Esophagus muscularis mucosa (tissue), 4 donors: ENCODE data around the gene AJAP1.

Experiments
- CTCF ChIP-seq, 3 experiments: fragments of 200-600 bp in 2 of 3; fragments of 450-650 bp in 1 of 3; sonication (generic) in 2 of 3; IDR thresholded peaks; one replicate each; pipeline ENCODE4 v1.5.1; 2017 to 2019; ENCODE audit warnings: antibody characterized with exemption in 3 of 3, mild to moderate bottlenecking in 2 of 3, moderate library complexity in 1 of 3
- EP300 ChIP-seq: sonication (generic); formaldehyde crosslinking; IDR thresholded peaks from one replicate; pipeline ENCODE4 v1.6.1; 2017; ENCODE audit warnings: antibody characterized with exemption
- POLR2A ChIP-seq: fragments of 450-650 bp; IDR thresholded peaks from one replicate; pipeline ENCODE4 v1.6.1; 2017; ENCODE audit warnings: antibody characterized with exemption, moderate library complexity, mild to moderate bottlenecking, low read depth
- POLR2AphosphoS5 ChIP-seq, 2 donors: sonication (generic); formaldehyde crosslinking; IDR thresholded peaks; one replicate each; pipeline ENCODE4 v1.6.1; 2017; ENCODE audit warnings: antibody characterized with exemption in 2 of 2

- TF ChIP-seq POLR2A = no peak
- no peak for TF ChIP-seq CTCF (IDR thresholded peaks at IDR 0.05)
- no peak for TF ChIP-seq POLR2AphosphoS5 (IDR thresholded peaks at IDR 0.05)
- TF ChIP-seq EP300 = no peak
These were observed 37.5 kb downstream of the AJAP1 start for GRCh38 chr1:4691766-4692405.
